ENCODE results near the gene MYO5B.

DNA sequence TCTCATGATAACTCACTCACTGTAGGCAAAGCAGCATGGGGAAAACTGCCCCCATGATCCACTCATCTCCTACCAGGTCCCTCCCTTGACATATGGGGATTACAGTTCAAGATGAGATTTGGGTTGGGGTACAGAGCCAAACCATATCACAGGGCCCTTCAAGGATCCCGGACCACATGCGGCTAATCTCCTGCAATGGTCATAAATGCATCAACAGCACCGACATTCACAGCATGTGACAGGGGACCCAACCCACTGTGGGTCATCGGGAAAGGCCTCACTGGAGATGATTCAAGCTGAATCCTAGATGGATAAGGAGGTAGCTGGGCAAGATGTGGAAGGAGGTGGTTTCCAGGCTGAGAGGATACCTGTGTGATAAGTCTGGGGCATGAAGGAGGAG is 129.4 kb downstream of the MYO5B start:
- TF ChIP-seq, protein P1, sequence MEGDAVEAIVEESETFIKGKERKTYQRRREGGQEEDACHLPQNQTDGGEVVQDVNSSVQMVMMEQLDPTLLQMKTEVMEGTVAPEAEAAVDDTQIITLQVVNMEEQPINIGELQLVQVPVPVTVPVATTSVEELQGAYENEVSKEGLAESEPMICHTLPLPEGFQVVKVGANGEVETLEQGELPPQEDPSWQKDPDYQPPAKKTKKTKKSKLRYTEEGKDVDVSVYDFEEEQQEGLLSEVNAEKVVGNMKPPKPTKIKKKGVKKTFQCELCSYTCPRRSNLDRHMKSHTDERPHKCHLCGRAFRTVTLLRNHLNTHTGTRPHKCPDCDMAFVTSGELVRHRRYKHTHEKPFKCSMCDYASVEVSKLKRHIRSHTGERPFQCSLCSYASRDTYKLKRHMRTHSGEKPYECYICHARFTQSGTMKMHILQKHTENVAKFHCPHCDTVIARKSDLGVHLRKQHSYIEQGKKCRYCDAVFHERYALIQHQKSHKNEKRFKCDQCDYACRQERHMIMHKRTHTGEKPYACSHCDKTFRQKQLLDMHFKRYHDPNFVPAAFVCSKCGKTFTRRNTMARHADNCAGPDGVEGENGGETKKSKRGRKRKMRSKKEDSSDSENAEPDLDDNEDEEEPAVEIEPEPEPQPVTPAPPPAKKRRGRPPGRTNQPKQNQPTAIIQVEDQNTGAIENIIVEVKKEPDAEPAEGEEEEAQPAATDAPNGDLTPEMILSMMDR (IDR thresholded peaks at IDR 0.05 in 4 of 5, conservative IDR thresholded peaks at IDR 0.05 in 1 of 5), result no peak
- TF ChIP-seq POLR2A (IDR thresholded peaks at IDR 0.05), result no peak
